ENCODE results near the gene HS6ST3.

DNA sequence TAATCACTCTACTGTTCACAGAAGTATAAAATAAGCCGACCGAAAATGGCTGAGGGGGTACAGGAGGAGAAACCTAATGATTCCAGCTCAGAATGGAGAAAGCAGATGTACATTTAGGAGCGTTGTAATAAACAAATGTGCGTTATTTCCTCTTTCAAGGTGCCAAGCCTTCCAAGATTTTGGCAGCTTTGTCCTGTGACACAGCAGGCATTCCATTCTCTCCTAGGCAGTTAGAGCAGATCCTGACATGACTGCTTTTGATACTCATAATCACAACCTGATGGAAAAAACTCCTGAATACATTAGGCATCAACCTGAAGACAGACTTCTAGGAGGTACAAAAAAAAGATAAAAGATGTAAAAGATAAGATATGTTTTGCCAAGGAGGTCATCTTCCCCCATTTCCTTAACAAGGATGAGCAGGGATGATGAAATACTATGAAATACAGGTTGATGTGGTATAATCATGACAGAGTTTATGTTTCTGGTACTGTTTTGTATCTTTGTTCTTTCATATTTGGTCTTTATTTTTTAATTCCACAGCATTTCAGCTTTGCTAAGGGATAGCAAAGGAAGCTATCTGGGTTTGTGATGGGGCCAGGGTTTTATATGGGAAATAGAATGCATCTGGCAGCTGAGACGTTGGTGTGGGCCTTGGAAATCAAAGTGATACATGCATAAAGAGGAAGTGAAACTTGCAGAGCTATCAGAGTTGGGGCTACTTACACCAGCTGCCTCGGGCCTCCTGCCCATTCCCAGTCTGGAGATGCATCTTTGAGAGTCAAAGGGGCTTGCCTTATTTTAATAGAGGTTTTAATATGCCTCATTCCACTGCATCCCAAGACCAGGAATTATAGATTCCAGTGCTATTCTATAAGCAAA lies 681.8 kb downstream of the HS6ST3 start:
- TF ChIP-seq TCF12 (IDR thresholded peaks at IDR 0.05; ENCODE audit: low read depth) = no peak
- no peak for TF ChIP-seq FOXM1 (IDR thresholded peaks at IDR 0.05; ENCODE audit: borderline replicate concordance, low read depth)
- TF ChIP-seq TAF1 (IDR thresholded peaks at IDR 0.05; ENCODE audit: low read depth) = no peak
- TF ChIP-seq EP300 (IDR thresholded peaks at IDR 0.05; ENCODE audit: borderline replicate concordance) = no peak
- TF ChIP-seq CREB1 (IDR thresholded peaks at IDR 0.05; ENCODE audit: low read depth) = no peak
